Measurements from ENCODE around the gene EHMT2. TPM values are rescaled to one million over a fixed set of nuclear protein-coding genes. Genes with fewer than 3 reads are reported as not detected.

The EHMT2 gene
- total and polyA plus RNA-seq, 2 of the 13 experiments (the other 11 are each of a cell fraction or from before 2014, with no cell fraction given): 55.2 to 69.2 TPM

- TF ChIP-seq HMGXB4 (CRISPR knock-in tag; IDR thresholded peaks at IDR 0.05; ENCODE audit: borderline replicate concordance in 1 of 2, low read depth in 1 of 2) (no peak), ZNF20 (CRISPR knock-in tag; IDR thresholded peaks at IDR 0.05) (no peak), FOXA3 (CRISPR knock-in tag; IDR thresholded peaks at IDR 0.05) (peak; percentile 9; the same call in 1 of the 2 replicates), RARA (CRISPR knock-in tag; IDR thresholded peaks at IDR 0.05) (0 out of 2 replicates have a peak, but pooled peaks have one; percentile 29), YEATS4 (CRISPR knock-in tag; IDR thresholded peaks at IDR 0.05; ENCODE audit: borderline replicate concordance) (peak; percentile 26; the same call in 1 of the 2 replicates), MNT (IDR thresholded peaks at IDR 0.05) (no peak), ATF6 (CRISPR knock-in tag; conservative IDR thresholded peaks at IDR 0.05) (0 out of 2 replicates have a peak, but pooled peaks have one; percentile 56), ZNF800 (CRISPR knock-in tag; IDR thresholded peaks at IDR 0.05) (0 out of 2 replicates have a peak, but pooled peaks have one; percentile 38), NR2C2 (CRISPR knock-in tag; IDR thresholded peaks at IDR 0.05; ENCODE audit: borderline replicate concordance) (0 out of 2 replicates have a peak, but pooled peaks have one; percentile 21), LCORL (IDR thresholded peaks at IDR 0.05) (no peak), LCORL (CRISPR knock-in tag; IDR thresholded peaks at IDR 0.05) (0 out of 2 replicates have a peak, but pooled peaks have one; percentile 64), ZNF350 (CRISPR knock-in tag; IDR thresholded peaks at IDR 0.05; ENCODE audit: borderline replicate concordance, low read depth) (peak; percentile 30; the same call in 1 of the 2 replicates), ZBTB7B (CRISPR knock-in tag; IDR thresholded peaks at IDR 0.05) (peak; percentile 57; the same call in 1 of the 2 replicates), ZNF576 (CRISPR knock-in tag; IDR thresholded peaks at IDR 0.05) (no peak), ZBTB37 (CRISPR knock-in tag; IDR thresholded peaks at IDR 0.05) (no peak), IKZF5 (CRISPR knock-in tag; IDR thresholded peaks at IDR 0.05) (no peak), ZNF792 (CRISPR knock-in tag; IDR thresholded peaks at IDR 0.05) (0 out of 2 replicates have a peak, but pooled peaks have one; percentile 19)
Observed at GRCh38 chr6:31922942-31923341, 25.4 kb upstream of the EHMT2 start (continued).

Data from HepG2 (cell line).